HG03280 (cell line): ENCODE data around the gene CLDN15.
"Not testable (repeated sequence)": the region's sequence is repeated elsewhere in the genome, so short reads cannot be mapped to it uniquely, and the experiment has no call there.

Experiments used
- ATAC-seq: cut with Tn5 transposase; IDR thresholded peaks from one replicate; pipeline ENCODE4 v1.9.1; 2021; ENCODE audit warnings: mild to moderate bottlenecking, moderate library complexity; ENCODE audit not compliant: unreplicated experiment

CLDN15 gene

DNA sequence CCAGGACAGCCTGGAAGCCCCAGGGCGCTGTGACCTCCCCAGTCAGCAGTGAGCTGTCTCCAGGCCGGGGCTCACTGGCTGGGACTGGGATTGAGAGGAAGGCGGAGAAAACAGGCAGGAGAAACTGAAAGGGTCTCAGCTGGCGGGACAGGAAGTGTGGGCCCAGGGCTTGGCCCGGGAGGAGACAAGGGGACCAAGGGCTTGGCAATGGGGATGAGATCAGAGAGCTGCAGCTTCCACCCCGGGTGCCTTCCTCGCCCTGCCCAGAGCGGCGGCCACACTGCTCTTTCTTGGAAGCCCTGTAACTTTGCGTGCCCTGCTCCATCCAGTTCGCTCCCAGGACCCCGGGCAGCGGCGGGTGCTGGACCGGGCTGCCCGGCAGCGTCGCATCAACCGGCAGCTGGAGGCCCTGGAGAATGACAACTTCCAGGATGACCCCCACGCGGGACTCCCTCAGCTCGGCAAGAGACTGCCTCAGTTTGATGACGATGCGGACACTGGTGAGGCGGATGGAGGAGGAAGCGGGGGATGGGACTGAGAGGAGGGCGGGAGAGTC lies 15.2 kb downstream of the CLDN15 start:
- ATAC-seq = no peak

DNA sequence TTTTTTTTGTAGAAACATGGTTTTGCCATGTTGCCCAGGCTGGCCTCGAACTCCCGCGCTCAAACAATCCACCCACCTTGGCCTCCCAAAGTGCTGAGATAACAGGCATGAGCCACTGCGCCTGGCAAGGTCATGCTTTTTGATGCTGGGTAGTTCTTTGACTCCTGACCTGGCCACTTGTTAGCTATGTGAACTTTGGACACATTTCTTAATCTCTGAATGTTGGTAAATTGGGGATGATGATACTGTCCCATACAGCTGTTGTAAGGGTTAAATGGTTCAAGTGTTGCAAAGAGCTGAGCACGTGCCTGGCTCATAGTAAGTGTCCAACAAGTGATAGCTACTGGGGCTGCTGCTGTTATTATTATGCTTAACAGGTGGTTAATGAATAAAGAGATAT lies 17.3 kb downstream of the CLDN15 start:
- no peak for ATAC-seq

DNA sequence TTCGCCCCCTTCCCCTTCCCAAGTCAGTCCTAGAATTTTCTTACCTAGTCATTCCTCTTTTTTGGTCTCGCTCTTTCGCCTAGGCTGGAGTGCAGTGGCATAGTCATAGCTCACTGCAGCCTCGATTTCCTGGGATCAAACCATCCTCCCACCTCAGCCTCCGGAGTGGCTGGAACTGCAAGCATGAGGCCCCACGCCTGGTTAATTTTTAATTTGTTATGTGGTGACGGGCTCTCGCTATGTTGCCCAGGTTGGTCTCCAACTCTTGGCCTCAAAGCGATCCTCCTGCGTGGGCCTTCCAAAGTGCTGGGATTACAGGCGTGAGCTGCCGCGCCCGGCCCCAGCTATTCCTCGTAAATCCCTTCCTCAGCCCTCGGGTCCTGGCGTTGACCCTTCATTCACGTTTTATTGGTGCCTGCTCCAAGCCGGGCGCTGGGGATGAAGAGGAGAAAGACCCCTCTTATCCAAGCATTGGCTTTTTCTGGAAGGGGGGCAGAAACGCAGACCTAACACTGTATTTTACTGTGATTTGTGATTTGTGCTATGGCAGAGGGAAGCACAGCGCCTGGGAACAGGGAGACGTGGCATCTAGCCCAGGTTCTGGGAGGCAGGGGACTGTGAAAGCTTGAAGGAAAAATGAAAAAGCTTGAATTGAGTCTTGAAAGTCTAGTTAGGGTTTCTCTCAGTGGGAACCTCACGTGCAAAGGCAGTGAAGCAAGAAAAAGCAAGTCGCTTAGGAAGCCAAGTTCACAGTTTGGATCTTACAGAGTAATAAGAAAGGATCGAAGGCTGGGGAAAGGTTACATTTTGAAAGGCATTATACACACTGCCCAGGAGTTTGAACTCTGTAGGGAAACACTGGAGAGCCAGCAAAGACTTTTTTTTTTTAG lies 19.1 kb downstream of the CLDN15 start:
- peak; percentile 24 for ATAC-seq

DNA sequence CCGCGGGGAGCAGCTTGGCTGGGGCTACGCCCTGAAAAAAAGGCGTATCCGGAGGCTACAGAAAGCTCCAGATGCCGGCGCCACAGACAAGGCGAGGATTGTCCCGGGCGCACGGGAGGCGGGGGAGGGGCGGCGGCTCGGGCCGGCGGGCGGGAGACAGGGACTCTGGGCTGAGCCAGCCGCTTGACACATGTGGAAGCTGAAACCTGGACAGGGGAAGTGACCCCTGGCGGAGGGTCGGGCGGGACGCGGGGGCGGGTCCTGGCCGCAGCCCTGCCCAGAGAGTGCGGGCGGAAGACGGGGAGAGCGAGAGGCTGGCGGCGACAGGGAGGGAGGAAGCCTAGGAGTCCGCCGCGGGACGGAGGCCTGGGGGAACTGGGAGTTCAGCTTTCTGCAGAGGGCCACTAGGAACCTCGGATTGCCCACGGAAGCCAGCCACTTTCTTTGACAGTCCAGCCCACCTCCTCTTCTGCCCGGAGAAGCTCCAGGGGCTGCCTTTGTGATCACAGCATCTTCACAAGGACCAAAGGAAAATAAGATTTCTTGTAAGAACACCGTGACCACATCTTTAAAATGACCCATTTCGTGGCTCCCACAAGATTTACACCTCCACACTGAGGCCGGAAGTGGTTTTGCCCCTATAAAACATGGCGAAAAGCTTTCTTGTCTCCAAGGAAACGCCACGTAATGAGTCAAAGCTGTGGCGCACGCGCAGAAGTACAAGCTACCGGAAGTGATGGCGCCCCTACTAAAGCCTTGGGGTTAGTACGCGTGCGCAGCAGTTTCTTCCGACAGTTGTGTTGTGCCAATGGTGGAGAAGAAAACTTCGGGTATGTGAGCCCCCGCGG lies 20.0 kb downstream of the CLDN15 start, which contains the start of the genes PLOD3 and ZNHIT1:
PLOD3 (minus strand) TSS at position 194 of the 848 bp plus-strand sequence. CDS start 307 bp downstream, outside the sequence.
ZNHIT1 (plus strand) TSS at position 778 of the 848 bp plus-strand sequence; CDS start at position 809, 31 bp downstream.
- ATAC-seq = peak; percentile 61

DNA sequence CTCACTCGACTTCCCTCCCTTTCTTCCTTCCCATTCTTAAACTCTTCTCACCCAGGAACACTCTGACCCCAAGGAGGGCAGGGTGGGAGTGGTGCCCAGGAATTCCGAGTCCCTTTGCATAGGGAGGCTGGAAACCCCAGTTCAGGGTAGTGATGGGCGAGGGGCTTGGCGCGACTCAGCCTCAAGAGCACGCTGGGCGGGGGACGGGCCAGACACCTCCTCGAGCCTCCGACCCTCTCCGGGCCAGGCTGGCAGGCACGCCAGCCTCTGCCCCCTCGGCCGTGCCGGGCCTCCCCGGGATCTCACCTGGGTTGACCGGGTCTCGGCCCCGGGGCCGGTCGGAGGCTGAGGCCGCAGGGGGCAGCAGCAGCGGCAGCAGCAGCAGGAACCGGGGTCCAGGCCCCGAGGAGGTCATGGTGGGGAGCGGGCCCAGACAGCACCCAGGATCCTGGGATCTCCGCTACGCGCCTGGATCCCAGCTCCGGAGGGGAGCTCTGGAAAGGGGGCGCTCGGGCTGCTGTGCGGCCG lies 20.7 kb downstream of the CLDN15 start:
- peak; percentile 17 for ATAC-seq

DNA sequence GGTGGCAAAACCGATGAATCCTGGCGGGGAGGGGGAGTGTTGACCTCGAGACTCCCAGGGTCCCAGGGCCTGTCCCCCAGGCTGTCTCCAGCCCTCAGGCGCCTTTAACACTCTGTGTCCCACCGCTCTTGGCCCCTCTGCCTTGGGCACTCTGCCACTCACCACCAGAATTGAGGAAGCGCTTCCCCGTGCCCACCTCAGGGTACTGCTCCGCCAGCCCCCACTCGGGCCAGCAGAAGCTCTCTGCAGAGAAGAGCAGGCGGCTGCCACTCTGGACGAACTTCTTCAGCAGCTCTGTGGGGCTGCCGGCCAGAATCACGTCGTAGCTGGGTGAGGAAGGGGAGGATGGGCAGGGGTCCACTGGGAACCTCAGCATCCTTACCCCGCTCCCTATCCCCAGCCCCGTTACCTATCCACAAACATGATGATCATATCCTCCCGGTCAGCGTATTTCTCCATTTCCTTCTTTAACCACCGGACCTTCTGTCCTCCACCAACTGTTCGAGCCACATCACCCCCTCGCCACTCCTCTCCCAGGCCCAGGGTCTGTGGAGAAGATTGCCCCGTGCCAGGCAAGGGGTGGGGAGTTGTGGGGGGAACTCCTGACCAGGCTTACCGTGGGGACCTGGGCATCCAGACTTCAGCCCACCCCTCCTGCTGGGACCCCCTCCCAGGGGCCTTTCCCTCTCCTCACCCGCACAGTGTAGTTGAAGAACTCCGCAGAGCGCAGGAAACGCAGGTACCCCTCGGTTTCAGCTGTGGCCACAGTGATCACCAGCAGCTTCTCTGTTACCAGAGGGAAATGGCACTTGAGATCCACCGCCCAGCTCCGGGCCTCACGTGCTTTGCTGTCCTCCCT lies 21.4 kb downstream of the CLDN15 start:
- no peak for ATAC-seq

DNA sequence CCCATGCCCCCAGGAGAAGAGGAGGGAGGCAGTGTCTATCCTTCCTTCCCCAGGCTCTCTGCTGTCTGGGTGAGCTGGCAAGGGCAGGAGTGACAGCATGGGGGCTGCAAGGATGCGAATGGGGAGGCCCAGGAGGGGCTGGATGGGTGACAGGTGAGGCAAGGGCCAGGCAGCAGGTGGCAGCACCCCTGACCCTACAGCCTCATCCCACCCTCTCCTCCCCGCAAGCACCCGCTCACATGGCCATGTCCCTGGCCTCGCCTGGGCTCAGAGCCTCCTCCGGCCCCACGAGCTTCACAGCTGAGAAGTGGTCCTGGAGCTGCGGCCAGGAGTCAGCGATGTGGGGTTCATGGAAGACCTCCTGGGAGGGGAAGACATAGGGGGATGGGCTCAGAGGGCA lies 25.6 kb downstream of the CLDN15 start:
- no peak for ATAC-seq

DNA sequence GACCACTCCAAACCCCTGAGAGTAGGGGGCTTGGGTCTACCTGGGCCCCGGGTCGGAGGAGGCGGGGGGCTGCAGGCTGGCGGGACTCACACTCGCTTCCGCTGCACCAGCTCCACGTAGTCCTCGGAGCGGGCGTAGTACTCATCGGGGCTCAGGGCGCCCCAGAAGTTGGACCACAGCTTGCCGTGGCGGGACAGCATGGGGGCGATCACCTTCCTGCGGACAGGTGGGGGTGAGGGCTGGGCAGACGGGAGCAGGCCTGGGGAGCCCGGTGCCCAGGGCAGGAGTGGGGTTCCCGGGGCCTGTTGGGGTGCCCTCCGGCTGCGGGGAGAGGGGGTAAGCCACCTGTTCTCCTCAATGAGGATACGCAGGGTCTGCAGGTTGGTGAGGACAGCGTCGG lies 26.1 kb downstream of the CLDN15 start:
- no peak for ATAC-seq

DNA sequence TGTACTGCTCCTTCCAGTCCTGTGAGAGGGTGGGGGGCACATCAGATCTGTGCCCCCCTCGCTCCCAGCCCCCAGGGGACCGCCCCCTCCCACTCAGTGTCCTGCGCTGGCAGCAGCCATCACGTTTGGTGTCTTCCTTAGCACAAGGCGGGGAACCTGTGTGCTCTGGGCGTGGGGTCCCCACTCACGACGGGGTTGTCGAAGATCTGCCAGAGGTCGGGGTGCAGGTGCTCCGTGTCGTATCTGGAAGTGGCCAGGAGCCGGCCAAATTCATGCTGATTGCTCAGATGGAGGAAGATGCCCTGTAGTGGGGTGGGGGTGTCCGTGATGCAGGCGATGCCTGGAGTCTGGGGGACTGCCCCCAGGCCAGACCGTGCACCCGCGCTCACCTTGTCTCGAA lies 27.5 kb downstream of the CLDN15 start:
- no peak for ATAC-seq

DNA sequence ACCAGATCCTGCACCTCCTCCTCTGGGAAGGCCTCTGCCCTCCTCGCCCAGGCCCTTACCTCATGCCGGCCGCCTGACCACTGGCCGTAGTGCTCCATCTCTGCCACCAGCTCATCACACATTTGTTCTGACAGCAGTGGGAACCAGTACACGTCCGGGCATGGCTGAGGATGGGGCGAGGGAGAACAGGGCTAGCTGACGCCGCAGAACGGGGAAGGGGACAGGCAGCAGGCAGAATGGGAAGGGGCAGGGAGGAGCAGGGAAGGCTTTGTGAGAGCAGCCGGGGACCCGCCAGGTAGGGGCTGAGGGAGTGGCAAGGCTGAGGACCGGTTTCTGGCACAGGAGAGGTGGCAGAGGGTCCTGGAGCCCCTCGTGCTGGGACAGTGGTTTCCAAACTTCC lies 28.8 kb downstream of the CLDN15 start:
- no peak for ATAC-seq

DNA sequence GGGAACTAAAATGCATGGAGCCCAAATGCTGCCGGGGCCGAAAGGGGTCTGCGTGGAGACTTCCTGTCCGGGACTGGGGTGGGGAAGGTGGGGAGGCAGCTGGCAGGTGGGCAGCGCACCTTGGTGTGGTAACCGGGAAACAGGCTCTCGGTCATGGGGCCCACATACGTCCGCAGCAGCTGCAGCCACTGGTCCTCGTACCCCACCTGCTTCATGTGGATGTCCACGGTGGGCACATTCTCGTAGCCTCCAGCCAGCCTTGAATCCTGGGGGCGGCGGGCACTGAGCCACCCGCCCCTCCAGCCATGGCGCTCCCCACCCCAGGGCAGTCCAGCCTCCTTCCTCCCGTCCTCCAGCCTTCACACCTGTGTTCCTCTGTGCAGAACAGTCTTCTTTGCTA lies 30.1 kb downstream of the CLDN15 start:
- ATAC-seq = no peak

DNA sequence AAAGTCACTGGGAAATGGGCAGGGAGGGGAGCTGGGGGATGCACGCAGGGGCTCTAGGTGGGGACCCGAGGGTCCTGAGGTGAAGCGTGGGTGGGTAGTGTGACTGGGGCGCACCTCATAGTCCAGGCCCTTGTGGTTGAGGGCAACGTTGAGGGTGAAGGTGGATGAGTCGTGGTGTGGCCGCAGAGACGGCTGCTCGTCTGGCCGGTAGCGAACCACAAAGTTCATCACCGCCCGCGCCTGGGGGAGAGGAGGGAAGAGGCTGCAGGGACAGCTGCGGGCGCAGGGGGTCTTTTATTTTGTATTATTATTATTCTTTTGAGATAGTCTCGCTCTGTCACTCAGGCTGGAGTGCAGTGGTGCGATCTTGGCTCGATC lies 30.9 kb downstream of the CLDN15 start:
- ATAC-seq = no peak

DNA sequence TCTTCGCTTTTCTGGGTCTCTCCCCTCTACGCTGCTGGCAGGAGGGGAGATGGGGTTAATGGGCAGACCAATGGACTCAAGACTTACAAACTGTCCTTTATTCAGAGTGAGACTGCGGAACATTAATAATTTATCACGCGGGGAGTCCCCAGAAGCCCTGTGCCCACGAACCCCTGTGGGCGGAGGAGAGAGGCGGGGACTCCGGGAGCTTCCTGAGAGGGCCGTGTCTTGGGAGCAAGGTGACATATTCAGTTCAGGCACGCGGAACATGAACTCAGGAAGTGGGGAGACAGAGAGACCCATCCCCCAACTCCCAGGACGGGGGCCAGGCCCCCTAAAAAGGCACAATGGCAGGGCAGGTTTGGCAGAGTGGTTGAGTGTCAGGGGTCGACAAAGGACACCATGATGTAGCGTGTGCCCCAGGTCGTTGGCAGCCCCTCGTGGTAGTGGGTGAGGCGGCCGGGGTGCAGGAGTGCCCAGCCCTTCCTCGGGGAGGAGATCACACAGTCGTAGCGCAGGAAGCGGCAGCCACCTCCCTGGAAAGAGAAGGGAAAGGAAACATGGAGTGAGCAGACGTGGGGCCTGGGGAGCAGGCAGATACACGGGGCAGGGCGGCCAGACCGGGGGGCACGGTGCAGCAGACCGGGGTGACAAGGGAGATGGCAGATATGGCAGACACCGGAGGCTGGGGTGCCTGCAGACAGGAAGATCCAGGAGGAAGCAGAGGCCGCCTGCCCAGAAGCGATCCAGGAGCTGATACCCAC lies 31.5 kb downstream of the CLDN15 start:
- no peak for ATAC-seq

DNA sequence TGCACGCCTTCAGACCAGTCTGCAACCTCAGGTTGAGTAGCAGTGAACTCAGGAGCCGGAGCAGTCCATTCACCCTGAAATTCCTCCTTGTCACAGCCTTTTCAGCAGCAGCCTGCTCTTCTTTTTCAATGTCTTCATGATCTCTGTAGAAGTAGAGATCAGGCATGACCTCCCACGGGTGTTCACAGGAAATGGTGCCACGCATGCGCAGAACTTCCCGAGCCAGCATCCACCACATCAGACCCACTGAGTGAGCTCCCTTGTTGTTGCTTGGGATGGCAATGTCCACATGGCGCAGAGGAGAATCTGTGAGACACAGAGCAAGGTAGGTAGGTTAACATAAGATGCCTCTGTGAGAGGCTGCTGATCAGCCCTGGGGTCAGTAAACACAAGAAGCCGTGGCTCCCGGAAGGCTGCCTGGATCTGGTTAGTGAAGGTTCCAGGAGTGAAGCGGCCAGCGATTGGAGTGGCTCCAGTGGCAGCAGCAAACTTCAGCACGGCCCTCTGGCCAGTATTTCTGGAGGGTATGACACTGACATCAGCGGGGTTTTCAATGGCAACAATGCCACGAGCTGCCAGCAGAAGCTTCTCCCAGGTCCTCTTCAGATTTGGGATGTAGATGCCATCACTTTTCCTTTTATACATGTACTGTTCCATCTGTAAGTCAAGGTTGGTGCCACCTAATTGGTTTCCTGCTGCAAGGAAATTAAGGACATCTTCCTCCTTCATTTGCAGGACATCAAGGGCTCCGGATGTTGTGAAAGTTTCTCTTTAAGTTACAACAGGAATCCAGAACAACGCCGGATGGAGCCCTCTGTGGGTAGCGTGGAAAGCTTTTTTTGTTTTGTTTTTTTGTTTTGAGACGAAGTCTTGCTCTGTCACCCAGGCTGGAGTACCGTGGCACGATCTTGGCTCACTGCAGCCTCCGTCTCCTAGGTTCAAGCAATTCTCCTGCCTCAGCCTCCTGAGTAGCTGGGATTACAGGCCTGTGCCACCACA lies 33.6 kb downstream of the CLDN15 start:
- ATAC-seq = not testable (repeated sequence)

DNA sequence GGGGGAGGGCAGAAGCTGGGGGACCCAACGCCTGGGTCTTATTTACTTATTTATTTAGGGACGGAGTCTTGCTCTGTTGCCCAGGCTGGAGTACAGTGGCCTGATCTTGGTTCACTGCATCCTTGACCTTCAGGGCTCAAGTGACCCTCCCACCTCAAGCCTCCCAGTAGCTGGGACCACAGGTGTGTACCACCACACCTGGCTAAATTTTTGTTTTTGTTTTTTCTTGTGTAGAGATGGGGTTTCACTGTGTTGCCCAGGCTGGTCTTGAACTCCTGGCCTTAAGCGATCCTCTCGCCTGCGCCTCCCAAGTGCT lies 35.0 kb downstream of the CLDN15 start:
- ATAC-seq = no peak

DNA sequence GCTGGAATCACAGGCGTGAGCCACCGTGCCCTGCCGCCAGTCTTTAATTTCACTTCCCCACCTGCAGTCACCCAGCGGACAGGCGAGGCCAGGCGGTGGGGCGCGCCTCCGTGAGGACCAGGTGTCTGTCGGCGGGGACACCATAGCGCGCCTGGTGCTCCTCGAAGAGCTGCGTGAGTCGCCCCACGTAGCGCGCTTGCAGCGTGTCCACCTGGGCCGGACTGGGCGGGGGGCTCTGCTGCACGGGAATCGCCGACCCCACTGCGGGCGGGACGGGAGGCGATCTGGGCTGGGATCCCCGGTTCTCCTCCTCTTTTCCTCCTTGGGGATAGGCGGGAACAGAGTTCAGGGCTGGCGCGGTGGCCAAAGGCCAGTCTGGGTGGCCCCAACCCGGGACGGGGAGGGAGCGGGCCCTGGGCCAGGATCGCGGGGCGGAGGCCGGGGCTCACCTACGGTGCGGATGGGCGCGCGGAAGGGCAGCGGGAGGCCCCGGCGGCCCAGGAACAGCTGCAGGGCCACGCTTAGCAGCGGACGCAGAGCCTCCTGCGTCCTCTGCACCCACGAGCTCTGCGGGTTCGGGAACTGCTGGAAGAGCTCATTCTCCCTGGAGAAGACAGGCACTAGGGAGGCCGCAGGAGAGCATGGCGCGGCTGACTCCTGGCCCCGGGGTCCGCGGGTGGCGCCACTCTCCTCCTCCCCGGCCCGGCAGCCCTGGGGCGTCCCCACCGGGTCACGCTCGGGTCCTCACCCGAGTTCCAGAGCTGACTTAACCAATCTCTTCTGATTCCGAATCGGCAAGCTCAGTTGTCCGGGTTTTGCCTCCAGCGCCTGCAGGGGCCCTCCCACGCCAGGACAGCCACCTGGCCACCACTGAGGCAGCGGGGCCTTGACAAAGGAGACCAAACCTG lies 35.7 kb downstream of the CLDN15 start:
- ATAC-seq = no peak

DNA sequence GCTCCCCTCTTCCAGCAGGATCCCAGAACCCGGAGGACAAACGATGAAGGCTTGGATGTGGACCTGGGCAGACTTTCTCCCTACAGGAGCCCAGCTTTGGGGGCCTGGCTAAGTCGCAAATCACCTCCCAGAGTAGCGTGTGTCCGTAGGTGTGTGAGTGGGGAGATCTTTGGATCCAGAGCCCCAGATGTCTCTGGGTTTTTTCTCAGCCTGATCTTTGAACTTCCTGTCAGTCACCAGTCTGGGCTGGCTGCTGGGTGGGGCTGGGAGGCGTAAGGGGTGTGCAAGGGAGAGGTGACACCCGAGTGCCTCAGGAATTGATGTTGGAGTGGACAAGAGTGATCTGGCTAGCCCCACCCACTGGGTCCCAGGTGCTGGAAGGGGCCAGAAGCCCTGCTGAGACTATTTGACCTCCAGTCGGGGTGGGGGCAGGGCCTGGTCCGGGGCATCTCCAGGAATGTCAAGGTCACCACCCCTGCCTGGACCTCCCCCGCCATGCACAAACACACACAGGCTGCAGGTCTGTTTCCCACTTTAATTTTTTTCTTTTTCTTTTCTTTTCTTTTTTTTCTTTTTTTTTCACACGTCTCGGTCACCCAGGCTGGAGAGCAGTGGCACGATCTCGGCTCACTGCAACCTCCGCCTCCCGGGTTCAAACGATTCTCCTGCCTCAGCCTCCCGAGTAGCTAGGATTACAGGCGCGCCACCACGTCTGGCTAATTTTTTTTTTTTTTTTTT lies 36.6 kb downstream of the CLDN15 start, which contains the start of gene MOGAT3:
MOGAT3 (minus strand) TSS at position 175 of the 738 bp plus-strand sequence. CDS start 182 bp downstream, outside the sequence.
- no peak for ATAC-seq
